Activated CD8-positive, alpha-beta T cell treated with anti-CD3 and anti-CD28 coated beads for 36 hours (primary cell): ENCODE results near the gene SHISA8. TPM values are rescaled to one million over a fixed set of nuclear protein-coding genes. Genes with fewer than 3 reads are reported as not detected.

Source experiments
- ATAC-seq: fragments of 200-7000 bp; cut with Tn5 transposase; one replicate; pipeline ENCODE4 v1.10.0; 2021; ENCODE audit warnings: mild to moderate bottlenecking, moderate library complexity
- CTCF ChIA-PET: fragments of 350-600 bp; sonication (Branson Sonifier 250); formaldehyde crosslinking; loops from one replicate; lab custom pipeline; 2021; ENCODE audit warnings: antibody characterized with exemption; lab: Charles Lee
- POLR2A ChIA-PET: fragments of 350-600 bp; sonication (Branson Sonifier 250); formaldehyde crosslinking; loops from one replicate; lab custom pipeline; 2021; ENCODE audit warnings: antibody characterized with exemption; lab: Charles Lee
- DNase-seq: peaks from one replicate; pipeline ENCODE4 v3.0.0-alpha.2; 2020
- H3K27ac Mint-ChIP-seq: one replicate; pipeline ENCODE4 v1.8.0; 2021; ENCODE audit warnings: mild to moderate bottlenecking, mixed read lengths
- H3K27me3 Mint-ChIP-seq: one replicate; pipeline ENCODE4 v1.8.0; 2021; ENCODE audit warnings: mixed read lengths
- H3K36me3 Mint-ChIP-seq: one replicate; pipeline ENCODE4 v1.8.0; 2021; ENCODE audit warnings: low read depth, mixed read lengths
- H3K4me1 Mint-ChIP-seq: one replicate; pipeline ENCODE4 v1.8.0; 2021; ENCODE audit warnings: low read depth, mixed read lengths
- H3K4me3 Mint-ChIP-seq: one replicate; pipeline ENCODE4 v1.8.0; 2021; ENCODE audit warnings: mild to moderate bottlenecking, moderate library complexity, mixed read lengths
- H3K9me3 Mint-ChIP-seq: one replicate; pipeline ENCODE4 v1.8.0; 2021; ENCODE audit warnings: mixed read lengths
- CTCF ChIP-seq: fragments of 200-600 bp; IDR thresholded peaks from one replicate; pipeline ENCODE4 v1.8.0; 2022; ENCODE audit warnings: antibody characterized with exemption, mild to moderate bottlenecking
- intact Hi-C: fragments of 100-400 bp; cut with micrococcal nuclease; formaldehyde crosslinking; loops from one replicate; pipeline ENCODE4 v1.10.0; 2022
- total RNA-seq, 2 experiments: library from RNA; stranded (reverse); gene quantifications; one replicate each; pipeline ENCODE4 v1.2.3, GENCODE V29; 2021

Gene SHISA8
- total RNA-seq, 2 experiments from 2014 or later: 2.3 to 2.7 TPM

GRCh38 chr22:41904450-41905410, 10.1 kb downstream of the SHISA8 start:
- CTCF ChIA-PET: interaction anchor here (1.2 to 1.3 kb wide), 3 partner anchors 15 to 238 kb away, joined by 3 read pairs; no protein-coding TSS in a partner anchor
- no peak for TF ChIP-seq CTCF
- ATAC-seq (no peak), DNase-seq (no peak)
- intact Hi-C loops: no loop called here
- Mint-ChIP-seq H3K27ac (no peak overlapping the region), H3K4me1 (peaks cover 22% of the 10 kb centered on the region), H3K4me3 (no peak overlapping the region), H3K36me3 (peaks cover 12% of the 10 kb centered on the region), H3K9me3 (no peaks in the 10 kb centered on the region), H3K27me3 (peaks cover 3% of the 10 kb centered on the region)
- POLR2A ChIA-PET: interaction anchor here (0.8 to 1.7 kb wide), 3 partner anchors 11 to 26 kb away, joined by 3 to 4 read pairs (median 3); no protein-coding TSS in a partner anchor

GRCh38 chr22:41902932-41903421, 11.9 kb downstream of the SHISA8 start:
- DNase-seq: no peak
- ChIA-PET CTCF (interaction anchor here (0.8 to 1.1 kb wide), 2 partner anchors 38 to 42 kb away, joined by 3 to 4 read pairs; no protein-coding TSS in a partner anchor), POLR2A (interaction anchor here (0.6 to 1.8 kb wide), 4 partner anchors 13 to 90 kb away, joined by 3 to 5 read pairs (median 3); no protein-coding TSS in a partner anchor)
- no peaks in the 10 kb centered on the region for H3K9me3 Mint-ChIP-seq
- no peak for TF ChIP-seq CTCF
- H3K4me3 Mint-ChIP-seq: no peak overlapping the region
- peaks cover 8% of the 10 kb centered on the region for H3K4me1 Mint-ChIP-seq
- H3K27me3 Mint-ChIP-seq: no peaks in the 10 kb centered on the region
- H3K36me3 Mint-ChIP-seq: peaks cover 19% of the 10 kb centered on the region
- no peak overlapping the region for H3K27ac Mint-ChIP-seq
- intact Hi-C loops: no loop called here
- no peak for ATAC-seq

- Mint-ChIP-seq H3K36me3 (peaks cover 24% of the 10 kb centered on the region), H3K27me3 (no peaks in the 10 kb centered on the region), H3K27ac (no peak overlapping the region), H3K4me3 (no peak overlapping the region), H3K4me1 (peaks cover 1% of the 10 kb centered on the region), H3K9me3 (no peaks in the 10 kb centered on the region)
- no peak for ATAC-seq
- intact Hi-C loops: no loop called here
- CTCF ChIA-PET: no interaction called here
- no peak for TF ChIP-seq CTCF
- no peak for DNase-seq
- POLR2A ChIA-PET: interaction anchor here (1.0 to 1.8 kb wide), 2 partner anchors 21 to 30 kb away, joined by 3 to 5 read pairs; no protein-coding TSS in a partner anchor
These were observed 12.9 kb downstream of the SHISA8 start for GRCh38 chr22:41902016-41902415.

GRCh38 chr22:41900652-41901312, 14.1 kb downstream of the SHISA8 start:
- ChIA-PET POLR2A (interaction anchor here (1.0 to 2.0 kb wide), 2 partner anchors 16 to 32 kb away, joined by 3 to 9 read pairs; no protein-coding TSS in a partner anchor), CTCF (no interaction called here)
- Mint-ChIP-seq H3K4me1 (no peaks in the 10 kb centered on the region), H3K36me3 (peaks cover 28% of the 10 kb centered on the region), H3K9me3 (no peaks in the 10 kb centered on the region), H3K4me3 (no peak overlapping the region), H3K27me3 (no peaks in the 10 kb centered on the region), H3K27ac (no peak overlapping the region)
- ATAC-seq: no peak
- DNase-seq: no peak
- TF ChIP-seq CTCF: no peak
- intact Hi-C loops: no loop called here
